GM21529 (cell line): ENCODE measurements around the gene GNG7.
"Not testable (repeated sequence)": the region's sequence is repeated elsewhere in the genome, so short reads cannot be mapped to it uniquely, and the experiment has no call there.

ENCODE experiments used
- ATAC-seq: cut with Tn5 transposase; IDR thresholded peaks from one replicate; pipeline ENCODE4 v1.9.1; 2021; ENCODE audit not compliant: unreplicated experiment

Gene GNG7

GRCh38 chr19:2646866-2647535 lies 55.5 kb downstream of the GNG7 start:
- ATAC-seq = no peak

GRCh38 chr19:2645826-2646225 lies 56.7 kb downstream of the GNG7 start:
- ATAC-seq = no peak

DNA sequence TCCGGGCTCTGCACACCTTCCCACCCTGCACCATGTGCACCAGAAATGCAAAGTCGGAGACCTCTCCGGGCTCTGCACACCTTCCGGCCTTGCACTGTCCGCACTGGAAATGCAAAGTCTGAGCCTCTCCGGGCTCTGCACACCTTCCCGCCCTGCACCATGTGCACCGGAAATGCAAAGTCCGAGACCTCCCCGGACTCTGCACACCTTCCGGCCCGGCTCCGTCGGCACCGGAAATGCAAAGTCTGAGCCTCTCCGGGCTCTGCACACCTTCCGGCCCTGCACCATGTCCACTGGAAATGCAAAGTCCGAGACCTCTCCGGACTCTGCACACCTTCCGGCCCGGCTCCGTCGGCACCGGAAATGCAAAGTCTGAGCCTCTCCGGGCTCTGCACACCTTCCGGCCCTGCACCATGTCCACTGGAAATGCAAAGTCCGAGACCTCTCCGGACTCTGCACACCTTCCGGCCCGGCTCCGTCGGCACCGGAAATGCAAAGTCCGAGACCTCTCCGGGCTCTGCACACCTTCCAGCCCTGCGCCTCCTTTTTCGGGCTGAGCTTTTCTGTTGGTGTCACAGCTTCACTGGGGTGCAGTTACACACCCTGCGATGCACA lies 59.3 kb downstream of the GNG7 start:
- ATAC-seq = not testable (repeated sequence)

DNA sequence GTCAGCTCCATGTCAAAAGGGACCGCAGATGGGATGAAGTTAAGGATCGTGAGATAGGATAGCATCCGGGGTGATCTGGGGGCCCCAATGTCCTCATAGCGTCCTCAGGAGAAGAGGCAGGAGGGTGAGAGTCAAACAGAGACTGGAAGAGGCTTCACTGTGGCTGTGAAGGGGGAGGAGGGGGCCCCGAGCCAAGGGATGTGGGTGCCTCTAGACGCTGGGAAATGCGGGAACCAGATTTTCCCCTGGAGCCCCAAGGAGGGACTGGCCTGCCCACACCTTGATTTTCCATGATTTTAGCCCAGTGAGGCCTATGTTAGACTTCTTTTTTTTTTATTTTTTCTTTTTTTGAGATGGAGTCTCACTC lies 61.2 kb downstream of the GNG7 start:
- no peak for ATAC-seq

GRCh38 chr19:2640563-2641331 lies 61.7 kb downstream of the GNG7 start:
- no peak for ATAC-seq

DNA sequence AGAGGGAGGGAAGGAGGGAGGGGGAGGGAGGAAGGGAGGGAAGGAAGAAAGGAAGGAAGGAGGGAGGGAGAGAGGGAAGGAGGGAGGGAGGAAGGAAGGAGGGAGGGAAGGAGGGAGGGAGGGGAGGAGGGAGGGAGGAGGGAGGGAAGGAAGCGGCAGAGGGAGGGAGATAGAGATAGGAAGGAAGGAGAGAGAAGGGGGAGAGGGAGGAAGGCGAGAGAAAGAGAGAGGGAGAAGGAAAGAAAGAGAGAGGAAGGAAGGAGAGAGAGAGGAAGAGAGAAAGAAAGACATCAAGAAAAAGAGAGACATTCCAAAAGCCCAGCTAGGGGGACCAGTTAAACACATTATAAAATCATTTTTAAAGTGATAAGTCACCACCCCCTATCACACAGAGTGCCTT lies 62.5 kb downstream of the GNG7 start:
- no peak for ATAC-seq

GRCh38 chr19:2638417-2638940 lies 64.0 kb downstream of the GNG7 start:
- no peak for ATAC-seq

DNA sequence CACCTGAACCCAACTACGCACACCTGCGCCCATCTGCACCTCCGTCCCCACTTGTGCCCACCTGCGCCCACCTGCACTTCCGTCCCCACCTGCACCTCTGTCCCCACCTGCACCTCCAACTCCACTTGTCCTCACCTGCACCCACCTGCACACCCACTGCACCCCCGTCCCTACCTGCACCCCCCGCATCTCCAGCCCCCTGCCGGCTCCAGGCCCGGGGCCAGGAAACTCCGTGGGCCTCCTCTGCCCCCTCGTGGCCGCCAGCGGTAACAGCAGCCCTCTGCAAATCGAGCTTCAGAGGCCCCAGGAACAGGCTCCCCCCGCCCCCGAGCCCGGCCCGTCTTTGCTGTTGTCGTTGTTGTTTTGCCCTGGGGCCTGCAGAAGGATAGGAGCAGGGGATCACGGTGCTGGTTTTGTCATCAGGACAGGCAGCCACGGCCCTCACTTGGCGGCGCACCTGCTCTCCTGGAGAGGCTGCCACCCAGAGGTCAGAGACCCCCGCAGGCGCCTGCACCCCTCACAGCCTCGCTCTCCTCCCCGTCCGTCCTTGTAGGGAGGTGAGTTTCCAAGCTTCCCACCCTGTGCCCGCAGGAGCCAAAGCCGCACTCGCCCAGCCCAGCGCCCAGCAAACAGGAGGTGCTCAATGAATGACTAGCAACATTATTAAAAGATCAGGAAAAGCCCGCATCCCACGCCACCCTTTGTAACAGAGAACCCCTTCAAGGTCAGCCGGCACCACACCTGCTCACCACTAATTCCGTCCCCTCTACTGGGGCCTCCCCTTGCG lies 65.4 kb downstream of the GNG7 start:
- ATAC-seq = no peak

DNA sequence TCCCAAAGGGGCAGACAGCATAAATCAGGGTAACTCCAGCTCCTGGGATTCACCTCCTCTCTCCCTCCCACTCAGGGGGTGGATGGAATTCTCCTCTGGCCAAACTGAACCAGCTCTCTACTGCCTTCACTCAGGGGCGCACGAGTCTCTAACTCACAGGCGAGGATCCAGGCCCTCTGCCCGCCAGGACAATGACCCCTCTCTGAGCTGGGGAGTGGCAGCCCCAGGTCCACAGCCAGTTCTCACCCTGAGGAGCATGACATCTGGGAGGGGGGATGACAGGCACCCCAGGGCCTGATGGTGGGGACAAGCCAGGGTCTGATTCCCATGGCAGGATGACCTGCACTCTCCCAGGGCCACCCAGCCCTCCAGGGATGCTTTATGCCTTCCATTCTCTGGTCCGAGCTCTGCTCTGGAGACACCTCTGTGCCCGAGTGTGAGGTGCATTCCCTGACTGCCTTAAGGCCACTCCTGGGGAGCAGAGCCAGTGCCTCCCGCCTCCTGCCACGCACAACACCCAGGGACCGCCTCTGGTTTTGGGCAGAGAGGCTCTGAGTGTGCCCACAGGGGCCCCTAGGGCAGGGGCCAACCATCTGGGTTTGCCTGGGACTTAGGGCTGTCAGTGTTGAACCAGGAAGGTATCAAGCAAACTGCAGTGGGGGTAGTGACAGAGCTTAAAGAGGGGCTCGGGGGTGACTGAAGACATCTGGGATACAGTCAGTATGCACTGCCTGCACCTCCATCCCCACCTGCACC lies 66.2 kb downstream of the GNG7 start:
- ATAC-seq = no peak

GRCh38 chr19:2634960-2635359 lies 67.5 kb downstream of the GNG7 start:
- no peak for ATAC-seq

- ATAC-seq = no peak
Measured at GRCh38 chr19:2634228-2634951, 68.1 kb downstream of the GNG7 start.

DNA sequence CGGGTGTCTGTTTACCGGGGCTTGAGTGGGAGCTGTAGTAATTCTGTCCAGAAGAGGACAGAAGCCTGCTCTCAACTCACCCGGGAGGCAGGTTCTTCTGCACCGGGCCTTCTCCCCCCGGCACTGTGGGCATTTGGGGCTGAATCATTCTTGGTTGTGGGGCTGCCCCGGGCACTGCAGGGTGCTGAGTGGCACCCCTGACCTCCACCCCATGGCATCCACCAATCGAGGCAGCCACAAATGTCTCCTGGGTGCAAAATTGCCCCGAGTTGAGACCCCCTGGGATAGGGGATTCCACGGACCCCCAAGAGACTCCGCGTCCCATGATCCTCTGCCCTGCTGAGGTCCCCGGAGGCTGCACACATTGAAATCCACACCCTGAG lies 68.8 kb downstream of the GNG7 start:
- ATAC-seq = no peak

- no peak for ATAC-seq
Measured at GRCh38 chr19:2631213-2631821, 71.2 kb downstream of the GNG7 start.

- ATAC-seq = no peak
Measured at GRCh38 chr19:2630352-2631001, 72.0 kb downstream of the GNG7 start.

DNA sequence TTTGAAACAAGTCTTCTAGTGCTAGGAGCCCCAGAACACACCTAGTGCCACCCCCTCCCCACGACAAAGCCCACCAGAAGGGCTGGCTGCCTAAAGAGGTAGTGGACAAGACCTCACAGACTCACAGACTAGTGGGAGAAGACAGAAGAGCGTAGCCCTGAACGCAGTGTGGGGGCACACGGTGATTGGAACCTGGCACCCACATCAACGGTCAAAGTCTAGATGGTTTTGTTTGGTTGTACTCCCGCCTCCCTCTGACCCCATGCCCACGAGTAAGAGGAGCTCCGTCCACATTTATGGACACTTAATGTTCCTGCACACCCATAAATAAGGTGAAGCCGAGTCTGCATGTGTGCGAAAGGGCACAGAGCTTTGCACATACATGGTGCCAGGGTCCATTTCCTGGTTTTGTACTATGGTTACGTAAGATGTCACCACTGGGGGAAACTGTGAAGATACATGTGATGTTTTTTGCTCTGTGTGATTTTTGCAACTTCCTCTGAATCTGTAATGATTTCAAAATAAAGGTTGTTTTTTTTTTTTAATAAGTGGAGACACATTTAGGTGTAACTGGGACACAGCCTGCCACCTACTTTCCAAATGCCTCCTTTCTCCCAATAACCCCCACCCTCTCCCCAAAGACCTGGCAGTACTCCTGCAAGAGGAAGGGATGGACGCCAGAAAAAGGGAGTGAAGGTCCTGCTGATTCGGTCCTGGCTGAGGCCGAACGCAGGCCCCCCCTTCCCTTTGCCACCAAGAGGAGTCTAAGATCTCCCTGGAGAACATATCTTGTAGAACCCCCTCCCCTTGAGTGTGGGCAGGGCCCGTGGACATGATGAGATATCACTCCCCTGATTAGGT lies 72.8 kb downstream of the GNG7 start:
- ATAC-seq = no peak

GRCh38 chr19:2628597-2628996 lies 73.9 kb downstream of the GNG7 start:
- no peak for ATAC-seq

GRCh38 chr19:2627855-2628254 lies 74.6 kb downstream of the GNG7 start:
- ATAC-seq = no peak

DNA sequence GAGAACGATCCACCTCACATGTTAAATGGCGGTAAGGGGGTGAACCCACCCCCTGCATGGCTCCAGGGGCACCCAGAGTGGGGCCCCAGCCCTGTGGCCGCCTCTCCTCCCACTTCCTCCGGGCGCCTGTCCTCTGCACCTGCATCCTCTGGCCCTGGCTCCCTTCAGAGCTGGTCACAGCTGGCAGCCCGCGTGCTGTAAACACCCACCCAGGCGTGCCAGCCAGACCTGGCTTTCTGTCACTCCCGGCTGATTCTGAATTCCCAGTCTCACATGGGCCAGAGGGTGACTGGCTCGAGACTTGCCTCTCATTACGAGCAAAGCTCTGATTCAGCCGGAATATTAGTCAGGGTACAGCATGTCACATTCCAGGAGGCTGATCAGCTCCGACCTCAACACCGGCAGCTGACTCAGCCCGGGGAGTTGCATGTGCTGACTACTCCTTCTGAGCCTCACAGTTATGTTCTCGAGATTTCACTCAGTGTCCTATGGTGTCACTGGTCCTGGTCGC lies 75.1 kb downstream of the GNG7 start:
- peak; percentile 40 for ATAC-seq
